Caco-2 (cell line): ENCODE results near the gene CEP41. TPM values are rescaled to one million over a fixed set of nuclear protein-coding genes. Genes with fewer than 3 reads are reported as not detected.

Experiments used
- BruUV-seq: library from RNA; stranded (reverse); fragments of 400-500 nt; replicated peaks from 2 replicates; lab custom pipeline; 2021; lab: Mats Ljungman, UMichigan
- CTCF ChIA-PET: fragments of 300-600 bp; sonication (Branson Sonifier 250); formaldehyde crosslinking; loops from one replicate; lab custom pipeline; 2022; ENCODE audit warnings: antibody characterized with exemption; lab: Charles Lee
- POLR2A ChIA-PET: fragments of 300-600 bp; sonication (Branson Sonifier 250); formaldehyde crosslinking; loops from one replicate; lab custom pipeline; 2022; ENCODE audit warnings: antibody characterized with exemption; lab: Charles Lee
- DNase-seq, 2 experiments: peaks; one replicate each; pipeline versions ENCODE4 v3.0.0 to v3.0.0-alpha.2; 2020 to 2022
- H3K27me3 ChIP-seq: replicated peaks from 2 replicates; pipeline ENCODE4 v1.6.0; 2011; ENCODE audit warnings: low read length; ENCODE audit not compliant: control insufficient read depth, insufficient read depth
- H3K36me3 ChIP-seq: 2 replicates; pipeline ENCODE4 v1.5.1; 2011; ENCODE audit warnings: low read length; ENCODE audit not compliant: control insufficient read depth, insufficient read depth
- H3K4me1 ChIP-seq: fragments of 250-450 bp; sonication (Bioruptor Pico); 2 replicates; pipeline ENCODE4 v1.5.1; 2020; ENCODE audit warnings: mild to moderate bottlenecking
- H3K4me3 ChIP-seq: 2 replicates; pipeline ENCODE4 v1.5.1; 2011; ENCODE audit warnings: low read depth, mild to moderate bottlenecking, control low read depth, low read length
- H3K9me3 ChIP-seq: fragments of 250-450 bp; sonication (Bioruptor Pico); 2 replicates; pipeline ENCODE4 v1.5.1; 2020; ENCODE audit warnings: mild to moderate bottlenecking, moderate library complexity
- H3K27ac Mint-ChIP-seq: one replicate; pipeline ENCODE4 v1.8.0; 2022; ENCODE audit warnings: mixed read lengths; ENCODE audit not compliant: unreplicated experiment
- H3K27me3 Mint-ChIP-seq: one replicate; pipeline ENCODE4 v1.8.0; 2022; ENCODE audit warnings: mixed read lengths; ENCODE audit not compliant: insufficient read depth, unreplicated experiment
- H3K36me3 Mint-ChIP-seq: one replicate; pipeline ENCODE4 v1.8.0; 2022; ENCODE audit warnings: mild to moderate bottlenecking, mixed read lengths; ENCODE audit not compliant: insufficient read depth, unreplicated experiment
- H3K4me1 Mint-ChIP-seq: one replicate; pipeline ENCODE4 v1.8.0; 2022; ENCODE audit warnings: low read depth, mixed read lengths; ENCODE audit not compliant: unreplicated experiment
- H3K4me3 Mint-ChIP-seq: one replicate; pipeline ENCODE4 v1.8.0; 2022; ENCODE audit warnings: mild to moderate bottlenecking, moderate library complexity, mixed read lengths; ENCODE audit not compliant: unreplicated experiment
- H3K9me3 Mint-ChIP-seq: one replicate; pipeline ENCODE4 v1.8.0; 2022; ENCODE audit warnings: mixed read lengths; ENCODE audit not compliant: unreplicated experiment
- CTCF ChIP-seq, 2 experiments: fragments of 200-600 bp in 1 of 2; IDR thresholded peaks; 1 replicate in 1 of 2; 2 replicates in 1 of 2; pipeline versions ENCODE4 v1.5.1 to v1.8.0; 2011 to 2022; ENCODE audit warnings: antibody characterized with exemption in 1 of 2, control low read depth in 1 of 2, inconsistent platforms in 1 of 2, low read depth in 1 of 2, low read length in 1 of 2, mild to moderate bottlenecking in 1 of 2, moderate library complexity in 1 of 2; ENCODE audit not compliant: insufficient read depth in 1 of 2, severe bottlenecking in 1 of 2, unreplicated experiment in 1 of 2
- intact Hi-C: fragments of 100-400 bp; cut with micrococcal nuclease; formaldehyde crosslinking; loops from one replicate; pipeline ENCODE4 v1.10.0; 2022; ENCODE audit not compliant: unreplicated experiment
- total RNA-seq: library from RNA; stranded (reverse); gene quantifications from 2 replicates; pipeline ENCODE4 v1.2.3, GENCODE V29; 2022

The CEP41 gene
- total RNA-seq, 1 experiment from 2014 or later, result 14.9 TPM

- POLR2A ChIA-PET, result no interaction called here
- Histone ChIP-seq H3K9me3 (no peaks in the 10 kb centered on the region), H3K4me3 (no peak overlapping the region), H3K4me1 (peaks cover 32% of the 10 kb centered on the region), H3K27me3 (no peaks in the 10 kb centered on the region), H3K36me3 (0 out of 2 replicates have a peak, but pooled peaks cover 2% of the 10 kb centered on the region)
- DNase-seq, result no peak
- Mint-ChIP-seq H3K27me3 (no peaks in the 10 kb centered on the region), H3K4me1 (peaks cover 16% of the 10 kb centered on the region), H3K9me3 (peaks cover 1% of the 10 kb centered on the region), H3K4me3 (no peak overlapping the region), H3K27ac (peak overlapping the region; percentile 80), H3K36me3 (peaks cover 6% of the 10 kb centered on the region)
- TF ChIP-seq CTCF (IDR thresholded peaks at IDR 0.05; ENCODE audit: insufficient read depth in 1 of 2, low read depth in 1 of 2, low read length in 1 of 2, severe bottlenecking in 1 of 2, unreplicated experiment in 1 of 2), result no peak
- BruUV-seq, result no TSS peak
- CTCF ChIA-PET, result no interaction called here
- intact Hi-C loops, result no loop called here
Observed at GRCh38 chr7:130366564-130366963, 74.3 kb downstream of the CEP41 start.

GRCh38 chr7:130365511-130366441, 75.0 kb downstream of the CEP41 start:
- Histone ChIP-seq H3K9me3 (no peaks in the 10 kb centered on the region), H3K4me3 (no peak overlapping the region), H3K36me3 (no peaks in the 10 kb centered on the region), H3K4me1 (peaks cover 32% of the 10 kb centered on the region), H3K27me3 (no peaks in the 10 kb centered on the region)
- H3K4me3 Mint-ChIP-seq, result no peak overlapping the region
- intact Hi-C loops, result no loop called here
- DNase-seq, result peak; percentile 34 to 75
- CTCF ChIA-PET, result no interaction called here
- POLR2A ChIA-PET, result no interaction called here
- peaks cover 6% of the 10 kb centered on the region for H3K36me3 Mint-ChIP-seq
- peak overlapping the region; percentile 80 for H3K27ac Mint-ChIP-seq
- peaks cover 1% of the 10 kb centered on the region for H3K9me3 Mint-ChIP-seq
- peaks cover 16% of the 10 kb centered on the region for H3K4me1 Mint-ChIP-seq
- BruUV-seq, result no TSS peak
- no peaks in the 10 kb centered on the region for H3K27me3 Mint-ChIP-seq
- TF ChIP-seq CTCF (IDR thresholded peaks at IDR 0.05; ENCODE audit: insufficient read depth in 1 of 2, low read depth in 1 of 2, low read length in 1 of 2, severe bottlenecking in 1 of 2, unreplicated experiment in 1 of 2), result no peak

GRCh38 chr7:130365088-130365487, 75.7 kb downstream of the CEP41 start:
- no peak for TF ChIP-seq CTCF (IDR thresholded peaks at IDR 0.05; ENCODE audit: insufficient read depth in 1 of 2, low read depth in 1 of 2, low read length in 1 of 2, severe bottlenecking in 1 of 2, unreplicated experiment in 1 of 2)
- Mint-ChIP-seq H3K36me3 (peaks cover 6% of the 10 kb centered on the region), H3K9me3 (peaks cover 8% of the 10 kb centered on the region), H3K27me3 (no peaks in the 10 kb centered on the region), H3K4me3 (no peak overlapping the region), H3K4me1 (peaks cover 16% of the 10 kb centered on the region), H3K27ac (peak overlapping the region; percentile 80)
- no peak for DNase-seq
- BruUV-seq, result no TSS peak
- ChIA-PET POLR2A (no interaction called here), CTCF (no interaction called here)
- Histone ChIP-seq H3K4me1 (peaks cover 32% of the 10 kb centered on the region), H3K27me3 (no peaks in the 10 kb centered on the region), H3K9me3 (0 out of 2 replicates have a peak, but pooled peaks cover 4% of the 10 kb centered on the region), H3K4me3 (no peak overlapping the region), H3K36me3 (no peaks in the 10 kb centered on the region)
- intact Hi-C loops, result no loop called here
